ENCODE data around the gene TMEM167B. TPM values are rescaled to one million over a fixed set of nuclear protein-coding genes. Genes with fewer than 3 reads are reported as not detected.

Gene TMEM167B
- total and polyA plus RNA-seq, 7 donors: 19.8 to 56.0 (median 30.8) TPM

- peaks cover 8% of the 10 kb centered on the region for H3K4me1 ChIP-seq
- no peak overlapping the region for H3K4me3 ChIP-seq
- H3K27ac ChIP-seq: no peak overlapping the region
- DNase-seq (no peak), ATAC-seq (peak in 1 of 4 donors; percentile 24)
- intact Hi-C loops (cut with DNase I): no loop called here
- WGBS, 3 donors: 32 to 49% (median 36%) methylated on average over 4 of the region's 4 CpGs
- no peak for TF ChIP-seq CTCF (IDR thresholded peaks at IDR 0.05)
- H3K36me3 ChIP-seq (ENCODE audit: insufficient read depth in 1 of 2, low read depth in 1 of 2): peaks cover 0 to 39% of the 10 kb centered on the region in 2 donors
- no peaks in the 10 kb centered on the region for H3K9me3 ChIP-seq
- H3K27me3 ChIP-seq (ENCODE audit: insufficient read depth in 3 of 3, low read length in 2 of 3): no peaks in the 10 kb centered on the region
These were observed 29.4 kb upstream of the TMEM167B start for GRCh38 chr1:109061183-109061582.

- H3K27ac ChIP-seq: no peak overlapping the region
- 84 to 97% (median 92%) methylated on average over 3 of the region's 3 CpGs for WGBS, 3 donors
- DNase-seq (no peak), ATAC-seq (no peak)
- no peak for TF ChIP-seq CTCF (IDR thresholded peaks at IDR 0.05)
- H3K4me1 ChIP-seq: peaks cover 8% of the 10 kb centered on the region
- H3K4me3 ChIP-seq: no peak overlapping the region
- no peaks in the 10 kb centered on the region for H3K27me3 ChIP-seq (ENCODE audit: insufficient read depth in 3 of 3, low read length in 2 of 3)
- no peaks in the 10 kb centered on the region for H3K9me3 ChIP-seq
- intact Hi-C loops (cut with DNase I): no loop called here
- H3K36me3 ChIP-seq (ENCODE audit: insufficient read depth in 1 of 2, low read depth in 1 of 2): peaks cover 4 to 69% of the 10 kb centered on the region in 2 donors
These were observed 25.4 kb upstream of the TMEM167B start for GRCh38 chr1:109065137-109065536.

- 71 to 81% (median 78%) methylated on average over 8 of the region's 8 CpGs for WGBS, 3 donors
- intact Hi-C loops (cut with DNase I): no loop called here
- ATAC-seq (no peak), DNase-seq (no peak)
- no peak overlapping the region for H3K27ac ChIP-seq
- no peaks in the 10 kb centered on the region for H3K27me3 ChIP-seq (ENCODE audit: insufficient read depth in 3 of 3, low read length in 2 of 3)
- H3K36me3 ChIP-seq (ENCODE audit: insufficient read depth in 1 of 2, low read depth in 1 of 2): peaks cover 4 to 86% of the 10 kb centered on the region in 2 donors
- no peaks in the 10 kb centered on the region for H3K9me3 ChIP-seq
- no peak for TF ChIP-seq CTCF (IDR thresholded peaks at IDR 0.05)
- no peaks in the 10 kb centered on the region for H3K4me1 ChIP-seq
- H3K4me3 ChIP-seq: no peak overlapping the region
These were observed 22.7 kb upstream of the TMEM167B start for GRCh38 chr1:109067883-109068282.

- ATAC-seq (no peak), DNase-seq (no peak)
- Histone ChIP-seq H3K27me3 (ENCODE audit: insufficient read depth in 3 of 3, low read length in 2 of 3) (no peaks in the 10 kb centered on the region), H3K4me1 (no peaks in the 10 kb centered on the region), H3K27ac (no peak overlapping the region), H3K4me3 (no peak overlapping the region), H3K9me3 (no peaks in the 10 kb centered on the region), H3K36me3 (ENCODE audit: insufficient read depth in 1 of 2, low read depth in 1 of 2) (peaks cover 4 to 82% of the 10 kb centered on the region in 2 donors)
- no peak for TF ChIP-seq CTCF (IDR thresholded peaks at IDR 0.05)
- intact Hi-C loops (cut with DNase I): no loop called here
- WGBS, 3 donors: 74 to 93% (median 84%) methylated on average over 1 of the region's 1 CpG
These were observed 21.3 kb upstream of the TMEM167B start for GRCh38 chr1:109069294-109069693.

All from psoas muscle (tissue), 8 donors.